Fibroblast of peridontal ligament (primary cell): ENCODE data around the gene IREB2.

Source experiments
- DNase-seq: peaks from one replicate; pipeline ENCODE4 v3.0.0-alpha.2; 2010; ENCODE audit errors: extremely low read depth

IREB2 gene

GRCh38 chr15:78550815-78551214, 112.8 kb downstream of the IREB2 start:
- DNase-seq = no peak
